Upper lobe of left lung (tissue), 6 donors: Measurements from ENCODE around the gene AP3D1. TPM values are rescaled to one million over a fixed set of nuclear protein-coding genes. Genes with fewer than 3 reads are reported as not detected.

Source experiments
- ATAC-seq, 2 donors: fragments of 200-7000 bp; cut with Tn5 transposase; one replicate each; pipeline ENCODE4 v1.9.1; 2022; ENCODE audit warnings: mild to moderate bottlenecking in 2 of 2, moderate library complexity in 2 of 2; ENCODE audit not compliant: low FRiP score in 2 of 2
- DNase-seq, 2 donors: peaks; one replicate each; pipeline ENCODE4 v3.0.0-alpha.2; 2019 to 2020
- H3K27ac ChIP-seq, 4 donors: fragments of 200-600 bp; sonication (generic); one replicate each; pipeline ENCODE4 v1.5.1; 2016 to 2019
- H3K27me3 ChIP-seq, 4 donors: fragments of 200-600 bp; sonication (generic); one replicate each; pipeline ENCODE4 v1.5.1; 2017 to 2019
- H3K36me3 ChIP-seq, 4 donors: fragments of 200-600 bp; sonication (generic); one replicate each; pipeline ENCODE4 v1.5.1; 2016 to 2019
- H3K4me1 ChIP-seq, 4 donors: fragments of 200-600 bp; sonication (generic); one replicate each; pipeline ENCODE4 v1.5.1; 2018 to 2019
- H3K4me3 ChIP-seq, 4 donors: fragments of 200-600 bp; sonication (generic); one replicate each; pipeline ENCODE4 v1.5.1; 2017 to 2019; ENCODE audit warnings: mild to moderate bottlenecking in 2 of 4, moderate library complexity in 1 of 4
- H3K9me3 ChIP-seq, 4 donors: fragments of 200-600 bp; sonication (generic); one replicate each; pipeline ENCODE4 v1.5.1; 2018 to 2019
- EP300 ChIP-seq, 4 donors: sonication (generic); formaldehyde crosslinking; IDR thresholded peaks; one replicate each; pipeline ENCODE4 v1.5.1; 2017; ENCODE audit warnings: antibody characterized with exemption in 4 of 4, control low read depth in 2 of 4
- POLR2A ChIP-seq, 4 donors: fragments of 450-650 bp; IDR thresholded peaks; one replicate each; pipeline ENCODE4 v1.5.1; 2016 to 2017; ENCODE audit warnings: antibody characterized with exemption in 4 of 4, mild to moderate bottlenecking in 2 of 4
- POLR2AphosphoS5 ChIP-seq, 2 donors: sonication (generic); formaldehyde crosslinking; IDR thresholded peaks; one replicate each; pipeline ENCODE4 v1.5.1; 2017; ENCODE audit warnings: antibody characterized with exemption in 2 of 2
- WGBS, 2 donors: methylation state at CpG; one replicate each; pipeline ENCODE4 v1.1.5; 2017 to 2018; 5-methylcytosine and 5-hydroxymethylcytosine counted together
- total RNA-seq, 6 donors: library from RNA; depleted of rRNA in 4 of 6; stranded (reverse); fragments of >200 nt in 4 of 6; gene quantifications; one replicate each; pipeline versions ENCODE4 v1.1.0 to v1.2.1, GENCODE V29; 2016 to 2021
- TF ChIP-seq, protein P1 (sequence below), 6 experiments: fragments of 450-650 bp in 4 of 6; fragments of 200-600 bp in 2 of 6; sonication (generic) in 2 of 6; IDR thresholded peaks; one replicate each; pipeline ENCODE4 v1.5.1; 2016 to 2019; ENCODE audit warnings: antibody characterized with exemption in 6 of 6
- donor health status: DM: no; HTN: no; CAD: no; lungs with moderate emphysema.
- donor health status: DM: no; HTN: yes; CAD: no; lungs with severe emphysema.

Gene AP3D1
- total RNA-seq, 6 donors from 2014 or later = 73.5 to 180 (median 115) TPM

- peak overlapping the region in 1 of 4 donors; percentile 70 for H3K4me3 ChIP-seq
- H3K4me1 ChIP-seq = peaks cover 73 to 88% (median 74%) of the 10 kb centered on the region in 4 donors
- DNase-seq = no peak
Measured at GRCh38 chr19:2058570-2059421, 92.6 kb downstream of the AP3D1 start.

GRCh38 chr19:2057484-2058469 lies 93.6 kb downstream of the AP3D1 start:
- Histone ChIP-seq H3K27ac (peak overlapping the region; percentile 97 to 100 (median 100)), H3K4me1 (peaks cover 74 to 91% (median 79%) of the 10 kb centered on the region in 4 donors), H3K36me3 (no peaks in the 10 kb centered on the region), H3K27me3 (no peaks in the 10 kb centered on the region), H3K4me3 (no peak overlapping the region), H3K9me3 (no peaks in the 10 kb centered on the region)
- no peak for TF ChIP-seq POLR2A (IDR thresholded peaks at IDR 0.05)
- no peak for TF ChIP-seq POLR2AphosphoS5 (IDR thresholded peaks at IDR 0.05)
- no peak for TF ChIP-seq EP300 (IDR thresholded peaks at IDR 0.05)
- TF ChIP-seq, protein P1, sequence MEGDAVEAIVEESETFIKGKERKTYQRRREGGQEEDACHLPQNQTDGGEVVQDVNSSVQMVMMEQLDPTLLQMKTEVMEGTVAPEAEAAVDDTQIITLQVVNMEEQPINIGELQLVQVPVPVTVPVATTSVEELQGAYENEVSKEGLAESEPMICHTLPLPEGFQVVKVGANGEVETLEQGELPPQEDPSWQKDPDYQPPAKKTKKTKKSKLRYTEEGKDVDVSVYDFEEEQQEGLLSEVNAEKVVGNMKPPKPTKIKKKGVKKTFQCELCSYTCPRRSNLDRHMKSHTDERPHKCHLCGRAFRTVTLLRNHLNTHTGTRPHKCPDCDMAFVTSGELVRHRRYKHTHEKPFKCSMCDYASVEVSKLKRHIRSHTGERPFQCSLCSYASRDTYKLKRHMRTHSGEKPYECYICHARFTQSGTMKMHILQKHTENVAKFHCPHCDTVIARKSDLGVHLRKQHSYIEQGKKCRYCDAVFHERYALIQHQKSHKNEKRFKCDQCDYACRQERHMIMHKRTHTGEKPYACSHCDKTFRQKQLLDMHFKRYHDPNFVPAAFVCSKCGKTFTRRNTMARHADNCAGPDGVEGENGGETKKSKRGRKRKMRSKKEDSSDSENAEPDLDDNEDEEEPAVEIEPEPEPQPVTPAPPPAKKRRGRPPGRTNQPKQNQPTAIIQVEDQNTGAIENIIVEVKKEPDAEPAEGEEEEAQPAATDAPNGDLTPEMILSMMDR (IDR thresholded peaks at IDR 0.05) = no peak
- 80 to 86% methylated on average over 8 to 21 of the region's 23 CpGs for WGBS, 2 donors
- ATAC-seq (no peak), DNase-seq (peak; percentile 22 to 70)

More at GRCh38 chr19:2058570-2059421, 92.6 kb downstream of the AP3D1 start:
- Histone ChIP-seq H3K27me3 (no peaks in the 10 kb centered on the region), H3K9me3 (no peaks in the 10 kb centered on the region), H3K36me3 (no peaks in the 10 kb centered on the region), H3K27ac (peak overlapping the region; percentile 97 to 100 (median 100))
- whole genome bisulfite sequencing, 2 donors = 88% methylated on average over 26 to 27 of the region's 27 CpGs
- ATAC-seq = no peak
- TF ChIP-seq POLR2AphosphoS5 (IDR thresholded peaks at IDR 0.05) = no peak
- TF ChIP-seq, protein P1 (IDR thresholded peaks at IDR 0.05) = no peak
- TF ChIP-seq POLR2A (IDR thresholded peaks at IDR 0.05) = no peak
- TF ChIP-seq EP300 (IDR thresholded peaks at IDR 0.05) = no peak

DNA sequence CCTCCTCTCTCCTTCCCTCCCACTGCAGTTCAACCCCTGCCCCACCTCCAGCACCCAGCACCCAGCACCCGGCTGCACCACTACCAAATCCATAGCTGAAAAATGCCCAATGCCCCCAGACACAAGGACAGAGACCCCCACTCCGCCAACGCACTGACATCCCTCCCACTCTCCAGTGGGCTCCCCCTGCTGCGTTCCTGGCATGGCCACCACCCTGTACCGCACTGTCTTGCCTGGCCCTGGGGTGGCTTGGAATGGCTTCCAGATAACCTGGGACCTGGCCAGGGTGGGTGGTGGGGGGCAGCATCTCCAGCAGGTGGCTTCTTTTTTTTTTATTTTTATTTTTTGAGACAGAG lies 94.6 kb downstream of the AP3D1 start:
- no peaks in the 10 kb centered on the region for H3K27me3 ChIP-seq
- no peaks in the 10 kb centered on the region for H3K9me3 ChIP-seq
- peak overlapping the region; percentile 97 to 100 (median 100) for H3K27ac ChIP-seq
- TF ChIP-seq EP300 (IDR thresholded peaks at IDR 0.05) (no peak), POLR2AphosphoS5 (IDR thresholded peaks at IDR 0.05) (no peak), POLR2A (IDR thresholded peaks at IDR 0.05) (no peak)
- peaks cover 75 to 90% (median 78%) of the 10 kb centered on the region in 4 donors for H3K4me1 ChIP-seq
- H3K4me3 ChIP-seq = no peak overlapping the region
- no peaks in the 10 kb centered on the region for H3K36me3 ChIP-seq
- 8 to 47% methylated on average over 2 to 4 of the region's 5 CpGs for WGBS, 2 donors
- ATAC-seq (no peak), DNase-seq (peak in 1 of 2 donors; percentile 25)

GRCh38 chr19:2055931-2056836 lies 95.2 kb downstream of the AP3D1 start:
- no peaks in the 10 kb centered on the region for H3K9me3 ChIP-seq
- WGBS, 2 donors = 4 to 12% methylated on average over 7 to 13 of the region's 22 CpGs
- TF ChIP-seq POLR2AphosphoS5 (IDR thresholded peaks at IDR 0.05) = peak; percentile 55 to 72
- TF ChIP-seq EP300 (IDR thresholded peaks at IDR 0.05) = no peak
- TF ChIP-seq POLR2A (IDR thresholded peaks at IDR 0.05) = peak in 2 of 4 donors; percentile 24 to 37
- H3K4me3 ChIP-seq = peak overlapping the region in 3 of 4 donors; percentile 21 to 40 (median 33)
- no peaks in the 10 kb centered on the region for H3K27me3 ChIP-seq
- no peaks in the 10 kb centered on the region for H3K36me3 ChIP-seq
- H3K27ac ChIP-seq = peak overlapping the region; percentile 97 to 100 (median 100)
- peaks cover 80 to 93% (median 83%) of the 10 kb centered on the region in 4 donors for H3K4me1 ChIP-seq
- DNase-seq (peak; percentile 64 to 81), ATAC-seq (peak; percentile 0 to 56)

GRCh38 chr19:2054763-2055162 lies 96.6 kb downstream of the AP3D1 start:
- no peak overlapping the region for H3K4me3 ChIP-seq
- 84 to 90% methylated on average over 5 to 6 of the region's 8 CpGs for WGBS, 2 donors
- H3K9me3 ChIP-seq = no peaks in the 10 kb centered on the region
- ATAC-seq = no peak
- H3K27me3 ChIP-seq = no peaks in the 10 kb centered on the region
- H3K4me1 ChIP-seq = peaks cover 69 to 79% (median 73%) of the 10 kb centered on the region in 4 donors
- no peak for TF ChIP-seq POLR2A (IDR thresholded peaks at IDR 0.05)
- TF ChIP-seq EP300 (IDR thresholded peaks at IDR 0.05) = no peak
- TF ChIP-seq POLR2AphosphoS5 (IDR thresholded peaks at IDR 0.05) = no peak
- TF ChIP-seq, protein P1 (IDR thresholded peaks at IDR 0.05) = no peak
- H3K27ac ChIP-seq = peak overlapping the region; percentile 49 to 100 (median 98)
- no peaks in the 10 kb centered on the region for H3K36me3 ChIP-seq
- DNase-seq = no peak
